MG63 (cell line): Measurements from ENCODE around the gene GABRG3. TPM values are rescaled to one million over a fixed set of nuclear protein-coding genes. Genes with fewer than 3 reads are reported as not detected.
A peak's percentile ranks its signal among the peaks of the same experiment; 100 is the strongest.
"Not testable (repeated sequence)": the region's sequence is repeated elsewhere in the genome, so short reads cannot be mapped to it uniquely, and the experiment has no call there.

Source experiments
- DNase-seq: peaks from one replicate; pipeline ENCODE4 v3.0.0-alpha.2; 2020
- H3K27me3 ChIP-seq: fragments of 250-450 bp; sonication (Bioruptor Pico); 2 replicates; pipeline ENCODE4 v1.5.1; 2020; ENCODE audit warnings: mild to moderate bottlenecking, moderate library complexity
- H3K36me3 ChIP-seq: fragments of 250-450 bp; sonication (Bioruptor Pico); 2 replicates; pipeline ENCODE4 v1.5.1; 2020; ENCODE audit warnings: mild to moderate bottlenecking, moderate library complexity
- H3K4me3 ChIP-seq: fragments of 250-450 bp; sonication (Bioruptor Pico); 2 replicates; pipeline ENCODE4 v1.5.1; 2020; ENCODE audit warnings: mild to moderate bottlenecking, moderate library complexity
- H3K9me3 ChIP-seq: fragments of 250-450 bp; sonication (Bioruptor Pico); 2 replicates; pipeline ENCODE4 v1.5.1; 2020; ENCODE audit warnings: mild to moderate bottlenecking, moderate library complexity
- total RNA-seq: library from RNA; depleted of rRNA; stranded (reverse); fragments of >200 nt; shearing (Covaris generic); gene quantifications from 2 replicates; pipeline ENCODE4 v1.2.3, GENCODE V29; 2014; ENCODE audit warnings: low replicate concordance

The GABRG3 gene
- total RNA-seq, 1 experiment from 2014 or later: not detected

DNA sequence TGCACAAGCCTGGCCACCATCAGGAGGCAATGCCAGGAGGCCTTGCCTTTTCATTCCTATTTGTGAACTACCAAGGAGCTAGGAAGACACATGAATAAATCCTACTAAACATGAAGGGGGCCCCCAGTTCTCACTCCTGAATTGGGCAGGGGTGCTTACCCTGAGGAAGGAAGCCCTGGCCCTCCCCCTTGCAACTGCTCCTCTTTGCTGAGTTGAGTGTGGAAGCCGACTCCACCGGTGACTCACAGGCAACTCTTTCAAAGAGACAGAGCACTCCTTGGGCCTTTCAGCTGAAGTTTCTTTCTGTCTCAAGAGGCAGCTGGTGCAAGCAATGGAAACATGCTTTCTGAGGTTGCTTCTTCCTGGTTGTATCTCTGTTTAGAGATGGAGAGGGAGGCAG lies 1.7 kb downstream of the GABRG3 start:
- Histone ChIP-seq H3K9me3 (no peaks in the 10 kb centered on the region), H3K27me3 (peaks cover 8% of the 10 kb centered on the region), H3K4me3 (no peak overlapping the region), H3K36me3 (no peaks in the 10 kb centered on the region)
- no peak for DNase-seq

- no peaks in the 10 kb centered on the region for H3K36me3 ChIP-seq
- peaks cover 8% of the 10 kb centered on the region for H3K27me3 ChIP-seq
- H3K9me3 ChIP-seq: no peaks in the 10 kb centered on the region
- no peak for DNase-seq
- H3K4me3 ChIP-seq: no peak overlapping the region
Measured at GRCh38 chr15:26974120-26974780, 3.3 kb downstream of the GABRG3 start.

GRCh38 chr15:26981492-26981891 lies 10.5 kb downstream of the GABRG3 start:
- Histone ChIP-seq H3K4me3 (no peak overlapping the region), H3K36me3 (no peaks in the 10 kb centered on the region), H3K9me3 (no peaks in the 10 kb centered on the region), H3K27me3 (no peaks in the 10 kb centered on the region)
- DNase-seq: no peak

- no peaks in the 10 kb centered on the region for H3K36me3 ChIP-seq
- no peak overlapping the region for H3K4me3 ChIP-seq
- no peak for DNase-seq
Measured at GRCh38 chr15:26983822-26984221, 12.8 kb downstream of the GABRG3 start.

GRCh38 chr15:26985050-26985449 lies 14.1 kb downstream of the GABRG3 start:
- Histone ChIP-seq H3K36me3 (no peaks in the 10 kb centered on the region), H3K4me3 (no peak overlapping the region), H3K9me3 (no peaks in the 10 kb centered on the region), H3K27me3 (no peaks in the 10 kb centered on the region)
- no peak for DNase-seq

More at GRCh38 chr15:26983822-26984221, 12.8 kb downstream of the GABRG3 start:
- H3K9me3 ChIP-seq: no peaks in the 10 kb centered on the region
- no peaks in the 10 kb centered on the region for H3K27me3 ChIP-seq

DNA sequence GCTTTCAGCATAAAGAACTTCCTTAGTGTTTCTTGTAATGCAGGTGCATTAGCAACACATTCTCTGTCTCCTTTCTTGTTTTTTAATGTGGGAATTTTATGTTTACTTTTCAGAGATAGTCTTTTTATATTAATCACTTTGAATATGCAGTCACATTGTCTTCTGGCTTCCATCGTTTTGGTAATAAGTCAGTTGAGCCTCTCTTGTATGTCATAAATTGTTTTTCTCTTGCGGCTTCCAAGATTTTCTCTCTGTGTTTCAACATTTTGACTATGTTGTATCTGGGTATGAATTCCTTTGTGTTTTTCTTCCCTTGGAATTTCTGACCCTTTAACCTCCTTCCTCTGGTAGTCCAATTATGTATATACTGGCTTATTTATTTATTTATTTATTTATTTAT lies 25.3 kb downstream of the GABRG3 start:
- peaks cover 4% of the 10 kb centered on the region; the same call in 1 of the 2 replicates for H3K9me3 ChIP-seq
- H3K4me3 ChIP-seq: no peak overlapping the region
- H3K27me3 ChIP-seq: no peaks in the 10 kb centered on the region
- no peaks in the 10 kb centered on the region for H3K36me3 ChIP-seq
- DNase-seq: no peak

GRCh38 chr15:27003003-27003402 lies 32.0 kb downstream of the GABRG3 start:
- not testable (repeated sequence) for H3K27me3 ChIP-seq, DNase-seq

GRCh38 chr15:27004226-27004625 lies 33.2 kb downstream of the GABRG3 start:
- not testable (repeated sequence) for H3K27me3 ChIP-seq, H3K36me3 ChIP-seq, H3K9me3 ChIP-seq, DNase-seq, H3K4me3 ChIP-seq

More at GRCh38 chr15:27003003-27003402, 32.0 kb downstream of the GABRG3 start:
- H3K9me3 ChIP-seq, H3K36me3 ChIP-seq, H3K4me3 ChIP-seq: not testable (repeated sequence)

- H3K9me3 ChIP-seq: no peaks in the 10 kb centered on the region
- DNase-seq: peak; percentile 35
Measured at GRCh38 chr15:27017168-27017809, 46.3 kb downstream of the GABRG3 start.

GRCh38 chr15:27019687-27020086 lies 48.7 kb downstream of the GABRG3 start:
- Histone ChIP-seq H3K36me3 (no peaks in the 10 kb centered on the region), H3K4me3 (no peak overlapping the region), H3K27me3 (no peaks in the 10 kb centered on the region), H3K9me3 (no peaks in the 10 kb centered on the region)
- no peak for DNase-seq

More at GRCh38 chr15:27017168-27017809, 46.3 kb downstream of the GABRG3 start:
- no peak overlapping the region for H3K4me3 ChIP-seq
- no peaks in the 10 kb centered on the region for H3K36me3 ChIP-seq
- no peaks in the 10 kb centered on the region for H3K27me3 ChIP-seq

DNA sequence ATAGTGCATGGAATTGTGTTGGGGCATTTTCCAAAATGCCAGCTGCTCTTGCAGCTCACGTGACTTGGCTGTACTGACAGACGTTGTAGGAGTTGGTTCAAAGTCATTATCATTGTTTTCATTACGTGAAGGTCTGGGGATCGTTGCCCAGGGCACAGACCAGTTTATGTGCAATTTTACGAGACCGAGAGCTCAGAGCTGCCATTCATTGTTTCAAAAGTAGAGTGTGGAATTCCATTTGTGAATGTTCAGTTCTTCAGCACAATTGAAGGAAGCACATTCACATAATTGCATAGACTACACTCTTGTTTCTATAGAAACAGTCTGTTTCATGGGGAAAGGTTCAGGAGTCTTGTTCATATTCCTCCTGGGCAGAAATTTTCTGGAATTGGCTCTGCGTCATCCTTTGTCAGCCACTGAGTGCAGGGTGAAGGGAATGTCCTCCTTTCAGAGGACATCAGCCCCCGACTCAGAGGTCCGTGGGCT lies 54.5 kb downstream of the GABRG3 start:
- Histone ChIP-seq H3K27me3 (no peaks in the 10 kb centered on the region), H3K9me3 (no peaks in the 10 kb centered on the region), H3K4me3 (no peak overlapping the region), H3K36me3 (no peaks in the 10 kb centered on the region)
- DNase-seq: no peak

DNA sequence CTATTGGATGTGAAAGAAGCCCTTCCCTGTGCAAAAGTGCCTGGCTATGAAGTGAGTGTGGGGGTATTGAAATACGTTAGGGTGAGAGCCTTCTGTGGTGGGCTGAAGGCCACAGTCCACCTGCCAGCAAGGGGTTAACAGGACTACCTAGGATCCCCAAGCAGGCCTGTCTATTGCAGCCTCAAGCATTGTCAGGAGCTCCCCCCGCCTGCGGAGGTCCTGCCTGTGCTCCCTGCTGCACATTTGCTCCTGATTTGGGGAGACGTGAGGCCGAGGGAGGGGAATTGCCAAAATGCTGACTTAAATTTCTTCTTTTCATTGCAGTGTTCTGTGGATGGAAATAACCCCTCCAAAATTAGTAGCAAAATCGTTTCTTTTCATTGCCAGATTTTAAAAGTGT lies 56.2 kb downstream of the GABRG3 start:
- no peak for DNase-seq
- no peaks in the 10 kb centered on the region for H3K36me3 ChIP-seq

GRCh38 chr15:27028858-27029477 lies 58.0 kb downstream of the GABRG3 start:
- Histone ChIP-seq H3K4me3 (no peak overlapping the region), H3K9me3 (no peaks in the 10 kb centered on the region), H3K27me3 (no peaks in the 10 kb centered on the region), H3K36me3 (no peaks in the 10 kb centered on the region)
- DNase-seq: no peak

More for the DNA sequence above, 56.2 kb downstream of the GABRG3 start:
- H3K27me3 ChIP-seq: no peaks in the 10 kb centered on the region
- H3K9me3 ChIP-seq: no peaks in the 10 kb centered on the region
- H3K4me3 ChIP-seq: no peak overlapping the region

DNA sequence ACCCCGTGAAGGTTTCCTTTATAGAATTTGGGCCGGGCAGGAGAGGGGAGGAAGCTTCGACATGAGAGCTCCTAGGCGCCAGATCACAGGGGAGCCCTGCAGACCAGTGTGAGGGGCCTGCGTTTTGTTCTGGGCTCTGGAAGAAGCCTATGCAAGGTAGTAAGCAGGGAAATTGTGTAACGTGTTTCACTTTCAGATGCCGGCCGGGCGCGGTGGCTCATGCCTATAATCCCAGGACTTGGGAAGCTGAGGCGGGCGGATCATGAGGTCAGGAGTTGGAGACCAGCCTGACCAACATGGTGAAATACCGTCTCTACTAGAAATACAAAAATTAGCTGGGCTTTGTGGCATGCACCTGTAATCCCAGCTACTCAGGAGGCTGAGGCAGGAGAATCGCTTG lies 65.2 kb downstream of the GABRG3 start:
- DNase-seq: no peak
- no peaks in the 10 kb centered on the region for H3K27me3 ChIP-seq
- H3K4me3 ChIP-seq: no peak overlapping the region
- H3K36me3 ChIP-seq: no peaks in the 10 kb centered on the region
- no peaks in the 10 kb centered on the region for H3K9me3 ChIP-seq

- Histone ChIP-seq H3K27me3 (no peaks in the 10 kb centered on the region), H3K4me3 (no peak overlapping the region), H3K9me3 (no peaks in the 10 kb centered on the region), H3K36me3 (no peaks in the 10 kb centered on the region)
- no peak for DNase-seq
Measured at GRCh38 chr15:27037501-27037900, 66.5 kb downstream of the GABRG3 start.

DNA sequence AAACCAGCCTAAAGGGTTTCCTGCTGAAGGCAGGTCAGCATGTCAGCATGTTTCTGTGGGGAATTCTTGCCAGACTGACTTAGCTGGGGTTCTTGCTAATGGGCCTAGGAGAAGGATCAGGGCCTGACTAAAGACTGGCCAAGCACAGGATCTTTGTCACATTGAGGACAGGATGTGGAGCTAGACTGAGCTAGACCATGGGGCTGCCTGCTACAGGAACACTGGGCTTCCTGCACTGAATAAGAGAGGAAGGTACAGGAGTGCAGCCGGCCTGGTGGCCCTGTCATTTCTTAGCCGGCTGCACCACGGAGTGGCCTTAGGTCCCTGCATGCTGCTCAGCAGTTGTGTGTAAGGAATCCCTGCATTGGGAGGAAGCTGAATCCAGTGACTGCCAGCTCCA lies 68.2 kb downstream of the GABRG3 start:
- DNase-seq: no peak
- H3K9me3 ChIP-seq: no peaks in the 10 kb centered on the region
- H3K4me3 ChIP-seq: no peak overlapping the region
- no peaks in the 10 kb centered on the region for H3K27me3 ChIP-seq
- H3K36me3 ChIP-seq: no peaks in the 10 kb centered on the region

DNA sequence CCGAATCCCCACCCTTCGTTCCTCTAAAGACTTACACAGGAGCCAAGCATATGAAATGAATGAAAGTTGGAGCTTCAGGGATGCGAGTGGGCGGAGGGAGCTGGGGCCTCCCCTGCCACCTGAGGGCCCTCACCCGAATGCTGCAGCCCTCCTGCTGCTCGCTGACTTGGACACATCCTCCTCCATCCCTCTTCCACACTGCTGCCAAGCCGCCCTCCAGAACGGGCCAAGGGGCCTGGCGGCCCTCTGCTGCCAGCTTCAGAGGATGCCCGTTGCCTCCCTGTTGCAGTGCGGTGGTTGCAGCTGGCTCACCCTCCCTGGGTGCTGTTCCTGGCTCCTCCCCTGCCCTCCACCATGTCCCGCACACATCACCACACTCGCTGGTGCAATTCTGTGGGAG lies 71.2 kb downstream of the GABRG3 start:
- no peaks in the 10 kb centered on the region for H3K36me3 ChIP-seq
- no peak overlapping the region for H3K4me3 ChIP-seq

More for the DNA sequence above, 71.2 kb downstream of the GABRG3 start:
- no peaks in the 10 kb centered on the region for H3K9me3 ChIP-seq
- DNase-seq: no peak
- H3K27me3 ChIP-seq: no peaks in the 10 kb centered on the region
